HEK293 (cell line): ENCODE measurements around the gene DUSP15.

ENCODE experiments used
- CTCF ChIA-PET: fragments of 350-600 bp; formaldehyde crosslinking; extraction: SDS; loops from one replicate; lab custom pipeline; 2021; ENCODE audit warnings: antibody characterized with exemption; lab: Yijun Ruan, JAX
- POLR2A ChIA-PET: fragments of 300-600 bp; formaldehyde crosslinking; extraction: SDS; loops from one replicate; lab custom pipeline; 2020; ENCODE audit warnings: antibody characterized with exemption, inconsistent platforms; lab: Yijun Ruan, JAX
- H3K27ac ChIP-seq: fragments of 200-500 bp; sonication (Bioruptor generic); 2 replicates; pipeline ENCODE4 v1.5.1; 2014; ENCODE audit warnings: low read depth, low read length, control low read depth, inconsistent platforms; ENCODE audit errors: extremely low read depth
- H3K36me3 ChIP-seq, 2 experiments: fragments of 200-500 bp in 1 of 2; sonication (Bioruptor generic) in 1 of 2; 1 replicate in 1 of 2; 2 replicates in 1 of 2; pipeline ENCODE4 v1.5.1; 2014 to 2017; ENCODE audit warnings: inconsistent platforms in 2 of 2, low read length in 2 of 2; ENCODE audit not compliant: control insufficient read depth in 2 of 2, insufficient read depth in 1 of 2
- H3K4me1 ChIP-seq: fragments of 200-500 bp; sonication (Bioruptor generic); 2 replicates; pipeline ENCODE4 v1.5.1; 2014; ENCODE audit warnings: mild to moderate bottlenecking, low read length, inconsistent platforms; ENCODE audit not compliant: control insufficient read depth, insufficient read depth
- H3K4me3 ChIP-seq: 2 replicates; pipeline ENCODE4 v1.5.1; 2011; ENCODE audit warnings: low read depth, mild to moderate bottlenecking, control low read depth, low read length, moderate library complexity
- H3K9me3 ChIP-seq: fragments of 200-500 bp; sonication (Bioruptor generic); 2 replicates; pipeline ENCODE4 v1.5.1; 2014; ENCODE audit warnings: low read depth, low read length, inconsistent platforms; ENCODE audit not compliant: control insufficient read depth, insufficient read depth
- INSM2 ChIP-seq: fragments of 450-650 bp; formaldehyde crosslinking; IDR thresholded peaks from 2 replicates; pipeline ENCODE4 v1.5.1; 2016; ENCODE audit warnings: missing biosample characterization, missing genetic modification characterization
- KLF1 ChIP-seq: fragments of 450-650 bp; formaldehyde crosslinking; IDR thresholded peaks from 2 replicates; pipeline ENCODE4 v1.5.1; 2016; ENCODE audit warnings: missing biosample characterization, missing genetic modification characterization
- KLF8 ChIP-seq: fragments of 450-650 bp; formaldehyde crosslinking; IDR thresholded peaks from 2 replicates; pipeline ENCODE4 v1.5.1; 2016; ENCODE audit warnings: missing biosample characterization, missing genetic modification characterization
- ZBTB11 ChIP-seq: fragments of 450-650 bp; formaldehyde crosslinking; conservative IDR thresholded peaks from 2 replicates; pipeline ENCODE4 v1.5.1; 2016; ENCODE audit warnings: low read depth, missing biosample characterization, missing genetic modification characterization
- ZFP3 ChIP-seq: fragments of 450-650 bp; formaldehyde crosslinking; IDR thresholded peaks from 2 replicates; pipeline ENCODE4 v1.5.1; 2016; ENCODE audit warnings: low read depth, missing biosample characterization, missing genetic modification characterization
- ZNF174 ChIP-seq: fragments of 450-650 bp; formaldehyde crosslinking; IDR thresholded peaks from 2 replicates; pipeline ENCODE4 v1.5.0; 2017; ENCODE audit warnings: missing biosample characterization, mild to moderate bottlenecking, missing genetic modification characterization
- ZNF311 ChIP-seq: fragments of 450-650 bp; formaldehyde crosslinking; IDR thresholded peaks from 2 replicates; pipeline ENCODE4 v1.5.1; 2017; ENCODE audit warnings: missing biosample characterization, missing genetic modification characterization, borderline replicate concordance
- ZNF350 ChIP-seq: fragments of 450-650 bp; formaldehyde crosslinking; IDR thresholded peaks from 2 replicates; pipeline ENCODE4 v1.5.0; 2017; ENCODE audit warnings: missing biosample characterization, mild to moderate bottlenecking, missing genetic modification characterization
- ZNF510 ChIP-seq: fragments of 450-650 bp; formaldehyde crosslinking; IDR thresholded peaks from 2 replicates; pipeline ENCODE4 v1.5.1; 2018; ENCODE audit warnings: mild to moderate bottlenecking, missing genetic modification characterization, missing biosample characterization; ENCODE audit not compliant: insufficient replicate concordance
- ZNF544 ChIP-seq: fragments of 450-650 bp; formaldehyde crosslinking; IDR thresholded peaks from 2 replicates; pipeline ENCODE4 v1.5.0; 2017; ENCODE audit warnings: missing biosample characterization, missing genetic modification characterization
- ZNF670 ChIP-seq: fragments of 450-650 bp; formaldehyde crosslinking; IDR thresholded peaks from 2 replicates; pipeline ENCODE4 v1.5.1; 2016; ENCODE audit warnings: missing biosample characterization, missing genetic modification characterization, low read depth
- ZSCAN18 ChIP-seq: fragments of 450-650 bp; formaldehyde crosslinking; IDR thresholded peaks from 2 replicates; pipeline ENCODE4 v1.5.1; 2016; ENCODE audit warnings: missing biosample characterization, missing genetic modification characterization
- ZSCAN30 ChIP-seq: fragments of 450-650 bp; IDR thresholded peaks from 2 replicates; pipeline ENCODE4 v1.5.1; 2018; ENCODE audit warnings: missing biosample characterization, mild to moderate bottlenecking, missing genetic modification characterization, moderate library complexity

The DUSP15 gene

GRCh38 chr20:31919410-31920155 is 49.3 kb upstream of the DUSP15 start:
- TF ChIP-seq KLF8 (no peak), ZNF670 (no peak), ZNF510 (tag by site-specific recombination) (no peak), INSM2 (tag by site-specific recombination) (no peak), ZNF544 (no peak), ZBTB11 (tag by site-specific recombination) (no peak)
- Histone ChIP-seq H3K27ac (no peak overlapping the region), H3K36me3 (no peaks in the 10 kb centered on the region), H3K4me1 (peaks cover 2% of the 10 kb centered on the region), H3K4me3 (no peak overlapping the region), H3K9me3 (no peaks in the 10 kb centered on the region)
- ChIA-PET POLR2A (interaction anchor here (1.0 kb wide), 1 partner anchor 11 kb away, joined by 3 read pairs; no protein-coding TSS in a partner anchor), CTCF (interaction anchor here (1.2 to 2.0 kb wide), 4 partner anchors 33 to 73 kb away, joined by 3 to 8 read pairs (median 4); partner anchors contain the start of gene PDRG1)

GRCh38 chr20:31918466-31919105 is 48.3 kb upstream of the DUSP15 start:
- Histone ChIP-seq H3K9me3 (no peaks in the 10 kb centered on the region), H3K27ac (no peak overlapping the region), H3K4me1 (peaks cover 9% of the 10 kb centered on the region), H3K36me3 (no peaks in the 10 kb centered on the region), H3K4me3 (no peak overlapping the region)
- CTCF ChIA-PET: interaction anchor here (0.6 to 2.0 kb wide), 3 partner anchors 34 to 173 kb away, joined by 3 to 8 read pairs (median 3); partner anchors contain the start of gene PDRG1
- POLR2A ChIA-PET: interaction anchor here (1.2 to 1.3 kb wide), 2 partner anchors 33 to 53 kb away, joined by 3 to 6 read pairs; partner anchors contain the start of gene PDRG1
- TF ChIP-seq ZNF311 (tag by site-specific recombination): no peak
- no peak for TF ChIP-seq ZSCAN30 (tag by site-specific recombination)
- no peak for TF ChIP-seq ZSCAN18 (tag by site-specific recombination)
- no peak for TF ChIP-seq ZNF350 (tag by site-specific recombination)
- TF ChIP-seq ZNF174: no peak
- TF ChIP-seq KLF1 (tag by site-specific recombination): no peak
- no peak for TF ChIP-seq ZFP3 (tag by site-specific recombination)
